H1 (cell line): ENCODE data around the gene APP. TPM values are rescaled to one million over a fixed set of nuclear protein-coding genes. Genes with fewer than 3 reads are reported as not detected.

Experiments
- CTCF ChIA-PET: fragments of 300-600 bp; sonication (Branson Sonifier 250); formaldehyde crosslinking; loops from one replicate; lab custom pipeline; 2021; ENCODE audit not compliant: partially characterized antibody; lab: Charles Lee
- POLR2A ChIA-PET: fragments of 300-600 bp; sonication (Branson Sonifier 250); formaldehyde crosslinking; loops from one replicate; lab custom pipeline; 2021; ENCODE audit warnings: inconsistent platforms; ENCODE audit not compliant: partially characterized antibody; lab: Charles Lee
- DNase-seq, 2 experiments: peaks; one replicate each; pipeline versions ENCODE4 v3.0.0 to v3.0.0-alpha.2; 2010 to 2022; ENCODE audit warnings: low spot score in 2 of 2, low read depth in 1 of 2, mixed read lengths in 1 of 2
- FAIRE-seq: peaks from 2 replicates; lab custom pipeline; 2011; peaks lifted over from hg19 to GRCh38; lab: Jason Lieb, UNC
- H2AFZ ChIP-seq: 2 replicates; pipeline ENCODE4 v1.8.1; 2012; ENCODE audit warnings: low read length, inconsistent platforms
- H2AK5ac ChIP-seq: 2 replicates; pipeline ENCODE4 v1.6.1; 2013; ENCODE audit warnings: low read depth, low read length
- H2BK120ac ChIP-seq: replicated peaks from 2 replicates; pipeline ENCODE3; 2013; ENCODE audit warnings: low read depth, low read length, inconsistent platforms
- H2BK12ac ChIP-seq: 2 replicates; pipeline ENCODE4 v1.6.1; 2013; ENCODE audit warnings: low read depth, low read length
- H2BK15ac ChIP-seq: 2 replicates; pipeline ENCODE4 v1.6.1; 2013; ENCODE audit warnings: low read length
- H2BK20ac ChIP-seq: 2 replicates; pipeline ENCODE4 v1.6.1; 2013; ENCODE audit warnings: low read length
- H2BK5ac ChIP-seq: 2 replicates; pipeline ENCODE4 v1.6.1; 2013; ENCODE audit warnings: low read depth, low read length
- H3K14ac ChIP-seq: 2 replicates; pipeline ENCODE4 v1.6.1; 2013; ENCODE audit warnings: inconsistent platforms; ENCODE audit not compliant: insufficient read length
- H3K18ac ChIP-seq: 2 replicates; pipeline ENCODE4 v1.6.1; 2013; ENCODE audit warnings: low read length; ENCODE audit errors: extremely low read depth
- H3K23ac ChIP-seq: 2 replicates; pipeline ENCODE4 v1.6.1; 2013; ENCODE audit warnings: inconsistent platforms; ENCODE audit not compliant: insufficient read length
- H3K23me2 ChIP-seq: 2 replicates; pipeline ENCODE4 v1.6.1; 2013; ENCODE audit warnings: low read depth, low read length
- H3K27ac ChIP-seq: 2 replicates; pipeline ENCODE4 v1.6.1; 2011; ENCODE audit warnings: low read depth, low read length, inconsistent platforms
- H3K27me3 ChIP-seq, 4 experiments: replicated peaks in 1 of 4; 1 replicate in 1 of 4; 2 replicates in 3 of 4; pipeline versions ENCODE4 v1.6.1 to v1.8.1; 2011 to 2013; ENCODE audit warnings: low read length in 3 of 4, mild to moderate bottlenecking in 3 of 4, inconsistent platforms in 2 of 4, mixed read lengths in 2 of 4, moderate library complexity in 1 of 4; ENCODE audit not compliant: control insufficient read depth in 3 of 4, insufficient read depth in 3 of 4; ENCODE audit errors: extremely low read depth in 1 of 4
- H3K36me3 ChIP-seq, 4 experiments: 2 replicates each; pipeline versions ENCODE4 v1.6.1 to v1.8.1; 2011 to 2013; ENCODE audit warnings: mild to moderate bottlenecking in 4 of 4, low read length in 3 of 4, moderate library complexity in 2 of 4, control low read depth in 1 of 4, inconsistent platforms in 1 of 4; ENCODE audit not compliant: insufficient read depth in 4 of 4, control insufficient read depth in 2 of 4
- H3K4ac ChIP-seq: replicated peaks from 2 replicates; pipeline ENCODE3; 2013; ENCODE audit warnings: low read length, low read depth, mixed read lengths, inconsistent platforms; ENCODE audit not compliant: insufficient read length
- H3K4me1 ChIP-seq, 4 experiments: replicated peaks in 1 of 4; 1 replicate in 1 of 4; 2 replicates in 3 of 4; pipeline versions ENCODE4 v1.6.1 to v1.8.1; 2011 to 2013; ENCODE audit warnings: low read length in 3 of 4, inconsistent platforms in 2 of 4, mixed read lengths in 1 of 4; ENCODE audit not compliant: insufficient read depth in 4 of 4, control insufficient read depth in 3 of 4
- H3K4me2 ChIP-seq, 2 experiments: 2 replicates each; pipeline versions ENCODE4 v1.6.1 to v1.8.1; 2011 to 2013; ENCODE audit warnings: low read depth in 2 of 2, low read length in 2 of 2, control low read depth in 1 of 2, inconsistent platforms in 1 of 2, mild to moderate bottlenecking in 1 of 2; ENCODE audit not compliant: insufficient read depth in 1 of 2
- H3K4me3 ChIP-seq, 4 experiments: fragments of 200-600, 300-600 bp in 1 of 4; sonication (generic), shearing (Covaris generic), sonication (Bioruptor Twin) in 1 of 4; 2 replicates each; pipeline versions ENCODE4 v1.5.1 to v1.8.1; 2011 to 2016; ENCODE audit warnings: low read length in 4 of 4, low read depth in 3 of 4, control low read depth in 2 of 4, inconsistent platforms in 2 of 4, mild to moderate bottlenecking in 2 of 4, mixed read lengths in 1 of 4, moderate library complexity in 1 of 4; ENCODE audit not compliant: insufficient read depth in 2 of 4; ENCODE audit errors: extremely low read depth in 1 of 4
- H3K56ac ChIP-seq: replicated peaks from 2 replicates; pipeline ENCODE3; 2013; ENCODE audit warnings: low read depth, mild to moderate bottlenecking, mixed read lengths, low read length, inconsistent platforms; ENCODE audit not compliant: insufficient read length
- H3K79me1 ChIP-seq: 2 replicates; pipeline ENCODE4 v1.6.1; 2013; ENCODE audit warnings: low read depth, low read length, control low read depth
- H3K79me2 ChIP-seq, 2 experiments: 2 replicates each; pipeline versions ENCODE4 v1.6.1 to v1.8.1; 2012 to 2013; ENCODE audit warnings: low read length in 2 of 2, mild to moderate bottlenecking in 2 of 2, inconsistent platforms in 1 of 2; ENCODE audit not compliant: insufficient read depth in 2 of 2, control insufficient read depth in 1 of 2
- H3K9ac ChIP-seq, 4 experiments: replicated peaks in 1 of 4; 1 replicate in 1 of 4; 2 replicates in 3 of 4; pipeline versions ENCODE4 v1.6.1 to v1.8.1; 2011 to 2013; ENCODE audit warnings: low read depth in 3 of 4, low read length in 3 of 4, control low read depth in 2 of 4, mild to moderate bottlenecking in 2 of 4, moderate library complexity in 2 of 4, inconsistent platforms in 1 of 4; ENCODE audit errors: extremely low read depth in 1 of 4
- H3K9me3 ChIP-seq, 2 experiments: 2 replicates each; pipeline versions ENCODE4 v1.6.1 to v1.8.1; 2012 to 2013; ENCODE audit warnings: mild to moderate bottlenecking in 2 of 2, moderate library complexity in 2 of 2, control low read depth in 1 of 2, inconsistent platforms in 1 of 2, low read depth in 1 of 2, low read length in 1 of 2, mixed read lengths in 1 of 2; ENCODE audit not compliant: insufficient read depth in 2 of 2
- H4K20me1 ChIP-seq, 2 experiments: replicated peaks in 1 of 2; 2 replicates each; pipeline versions ENCODE3 to v1.8.1; 2011 to 2013; ENCODE audit warnings: inconsistent platforms in 2 of 2, low read length in 2 of 2, mild to moderate bottlenecking in 1 of 2; ENCODE audit not compliant: insufficient read depth in 2 of 2, control insufficient read depth in 1 of 2
- H4K5ac ChIP-seq: 2 replicates; pipeline ENCODE4 v1.6.1; 2013; ENCODE audit warnings: low read length, low read depth, mixed read lengths, inconsistent platforms; ENCODE audit not compliant: insufficient read length
- H4K8ac ChIP-seq: 2 replicates; pipeline ENCODE4 v1.8.0; 2013; ENCODE audit warnings: mild to moderate bottlenecking, moderate library complexity, low read length, inconsistent platforms; ENCODE audit not compliant: insufficient read depth; ENCODE audit errors: extremely low read depth
- H4K91ac ChIP-seq: replicated peaks from 2 replicates; pipeline ENCODE3; 2013; ENCODE audit warnings: low read length, mixed read lengths, inconsistent platforms; ENCODE audit not compliant: insufficient read length
- ASH2L ChIP-seq: fragments of 200-600, 300-600 bp; sonication (generic); IDR thresholded peaks from one replicate; pipeline ENCODE4 v1.7.1; 2017; ENCODE audit warnings: low read length
- BCL11A ChIP-seq, 2 experiments: IDR thresholded peaks; one replicate each; pipeline ENCODE4 v1.6.1; 2011; ENCODE audit warnings: low read depth in 2 of 2, low read length in 2 of 2, mild to moderate bottlenecking in 2 of 2
- CEBPB ChIP-seq: IDR thresholded peaks from 2 replicates; pipeline ENCODE4 v1.6.1; 2012; ENCODE audit warnings: low read depth, low read length
- CHD2 ChIP-seq: IDR thresholded peaks from 2 replicates; pipeline ENCODE4 v1.6.1; 2012; ENCODE audit warnings: low read length, improper control_type of control experiment
- EGR1 ChIP-seq: IDR thresholded peaks from 2 replicates; pipeline ENCODE4 v1.6.1; 2011; ENCODE audit warnings: low read depth, low read length, borderline replicate concordance
- KDM4A ChIP-seq: IDR thresholded peaks from one replicate; pipeline ENCODE4 v1.7.1; 2012; ENCODE audit warnings: low read depth, mild to moderate bottlenecking, moderate library complexity, low read length, inconsistent platforms; ENCODE audit not compliant: severe bottlenecking
- PHF8 ChIP-seq: fragments of 200-600 bp; sonication (generic); conservative IDR thresholded peaks from 2 replicates; pipeline ENCODE4 v1.7.1; 2012; ENCODE audit warnings: low read depth, mild to moderate bottlenecking, inconsistent platforms, low read length, moderate library complexity
- SIX5 ChIP-seq: IDR thresholded peaks from 2 replicates; pipeline ENCODE4 v1.6.1; 2011; ENCODE audit warnings: mild to moderate bottlenecking, low read depth, low read length
- TAF7 ChIP-seq: optimal IDR thresholded peaks from 2 replicates; pipeline ENCODE3; 2011; ENCODE audit warnings: low read depth, mild to moderate bottlenecking, inconsistent platforms, low read length, moderate library complexity, borderline replicate concordance
- ZNF274 ChIP-seq: IDR thresholded peaks from 2 replicates; pipeline ENCODE4 v1.7.0; 2012; ENCODE audit warnings: low read length, borderline replicate concordance; ENCODE audit errors: extremely low read depth
- WGBS, 2 experiments: shearing (Covaris generic) in 1 of 2; methylation state at CpG; one replicate each; pipeline versions ENCODE4 v1.1.6 to v1.1.7; 2013 to 2015; ENCODE audit warnings: low lambda C conversion rate in 2 of 2, mixed read lengths in 2 of 2, inconsistent platforms in 1 of 2, low coverage in 1 of 2, missing lambda C conversion rate in 1 of 2; ENCODE audit not compliant: insufficient replicate concordance in 2 of 2, insufficient coverage in 1 of 2, insufficient read length in 1 of 2; ENCODE audit errors: extremely low coverage in 1 of 2, missing lambda C conversion rate in 1 of 2; 5-methylcytosine and 5-hydroxymethylcytosine counted together
- polyA plus RNA-seq, 7 experiments: library from polyadenylated mRNA; depleted of rRNA in 3 of 7; stranded (reverse) in 5 of 7; unstranded in 2 of 7; fragments of >200 nt in 5 of 7; fragments of 200-250 nt in 2 of 7; gene quantifications; 1 replicate in 5 of 7; 2 replicates in 1 of 7; 4 replicates in 1 of 7; pipeline versions ENCODE4 v1.2.1 to v1.2.3, GENCODE V29; 2011 to 2013; ENCODE audit warnings: missing spikeins in 2 of 7, mixed read lengths in 2 of 7
- total RNA-seq: library from RNA; stranded (reverse); fragmentation: NEBNext Ultra II Directional; extraction: Animal tissue kit (Norgen Biotek cat#: 25700); gene quantifications from 2 replicates; pipeline ENCODE4 v1.2.1, GENCODE V29; 2021
- TF ChIP-seq, protein P1 (sequence below): IDR thresholded peaks from 2 replicates; pipeline ENCODE4 v1.6.1; 2012; ENCODE audit warnings: inconsistent platforms
- TF ChIP-seq, protein P2 (sequence below), 3 experiments: IDR thresholded peaks; 1 replicate in 2 of 3; 2 replicates in 1 of 3; pipeline versions ENCODE4 v1.5.1 to v1.6.1; 2011; ENCODE audit warnings: low read length in 3 of 3, mild to moderate bottlenecking in 3 of 3, inconsistent platforms in 2 of 3, low read depth in 1 of 3, moderate library complexity in 1 of 3; ENCODE audit not compliant: insufficient read depth in 1 of 3; ENCODE audit errors: control extremely low read depth in 1 of 3

APP gene
- total and polyA plus RNA-seq, 2 of the 8 experiments (the other 6 are each of a cell fraction or from before 2014, with no cell fraction given), result 375 to 551 TPM

DNA sequence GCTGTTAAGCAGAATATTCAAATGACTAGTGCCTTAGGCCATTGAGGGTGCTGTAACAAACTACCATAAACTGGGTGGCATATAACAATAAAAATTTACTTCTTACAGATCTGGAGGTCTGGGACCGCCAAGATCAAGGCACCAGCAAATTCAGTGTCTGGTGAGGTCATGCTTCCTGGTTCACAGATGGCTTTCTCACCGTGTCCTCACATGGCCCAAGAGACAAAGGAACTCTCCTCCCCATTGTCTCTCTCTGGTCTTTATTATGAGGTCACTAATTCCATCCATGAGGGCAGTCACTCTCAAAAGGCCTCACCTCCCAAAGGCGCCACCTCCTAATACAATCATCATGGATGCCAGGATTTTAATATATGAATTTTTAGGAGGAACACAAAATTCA lies 308.5 kb downstream of the APP start:
- Histone ChIP-seq H3K18ac (no peak overlapping the region), H2BK120ac (no peak overlapping the region), H2AFZ (no peak overlapping the region), H3K36me3 (no peaks in the 10 kb centered on the region), H2BK12ac (no peak overlapping the region), H3K4me2 (no peak overlapping the region), H3K4ac (no peak overlapping the region), H3K23me2 (no peaks in the 10 kb centered on the region), H4K91ac (no peak overlapping the region), H3K9me3 (no peaks in the 10 kb centered on the region), H3K79me2 (no peaks in the 10 kb centered on the region), H4K5ac (no peak overlapping the region), H3K4me3 (no peak overlapping the region), H3K56ac (no peak overlapping the region), H4K20me1 (peaks cover 0 to 2% of the 10 kb centered on the region in 2 experiments), H3K9ac (no peak overlapping the region), H2BK20ac (no peak overlapping the region), H3K14ac (no peak overlapping the region), H3K23ac (no peak overlapping the region), H3K27me3 (no peaks in the 10 kb centered on the region), H4K8ac (no peak overlapping the region), H2AK5ac (no peak overlapping the region), H3K27ac (no peak overlapping the region), H2BK5ac (no peak overlapping the region), H3K4me1 (no peaks in the 10 kb centered on the region; a peak in 1 of 7 replicates), H3K79me1 (no peaks in the 10 kb centered on the region), H2BK15ac (no peak overlapping the region)
- no peak for FAIRE-seq
- no peak for DNase-seq
- ChIA-PET POLR2A (no interaction called here), CTCF (interaction anchor here (0.6 to 2.0 kb wide), 15 partner anchors 10 to 317 kb away, joined by 3 to 10 read pairs (median 3); no protein-coding TSS in a partner anchor)
- 95% methylated on average over 3 of the region's 3 CpGs; no CpG with 5 or more reads in 1 of the 2 experiments for WGBS, 2 experiments
- TF ChIP-seq BCL11A (IDR thresholded peaks at IDR 0.05; ENCODE audit: low read depth in 2 of 2, low read length in 2 of 2) (no peak), ZNF274 (no peak), ASH2L (no peak), KDM4A (no peak), PHF8 (no peak), CEBPB (no peak), SIX5 (no peak), TAF7 (no peak), CHD2 (no peak), EGR1 (no peak)
- TF ChIP-seq, protein P1, sequence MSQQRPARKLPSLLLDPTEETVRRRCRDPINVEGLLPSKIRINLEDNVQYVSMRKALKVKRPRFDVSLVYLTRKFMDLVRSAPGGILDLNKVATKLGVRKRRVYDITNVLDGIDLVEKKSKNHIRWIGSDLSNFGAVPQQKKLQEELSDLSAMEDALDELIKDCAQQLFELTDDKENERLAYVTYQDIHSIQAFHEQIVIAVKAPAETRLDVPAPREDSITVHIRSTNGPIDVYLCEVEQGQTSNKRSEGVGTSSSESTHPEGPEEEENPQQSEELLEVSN, result no peak
- TF ChIP-seq, protein P2, sequence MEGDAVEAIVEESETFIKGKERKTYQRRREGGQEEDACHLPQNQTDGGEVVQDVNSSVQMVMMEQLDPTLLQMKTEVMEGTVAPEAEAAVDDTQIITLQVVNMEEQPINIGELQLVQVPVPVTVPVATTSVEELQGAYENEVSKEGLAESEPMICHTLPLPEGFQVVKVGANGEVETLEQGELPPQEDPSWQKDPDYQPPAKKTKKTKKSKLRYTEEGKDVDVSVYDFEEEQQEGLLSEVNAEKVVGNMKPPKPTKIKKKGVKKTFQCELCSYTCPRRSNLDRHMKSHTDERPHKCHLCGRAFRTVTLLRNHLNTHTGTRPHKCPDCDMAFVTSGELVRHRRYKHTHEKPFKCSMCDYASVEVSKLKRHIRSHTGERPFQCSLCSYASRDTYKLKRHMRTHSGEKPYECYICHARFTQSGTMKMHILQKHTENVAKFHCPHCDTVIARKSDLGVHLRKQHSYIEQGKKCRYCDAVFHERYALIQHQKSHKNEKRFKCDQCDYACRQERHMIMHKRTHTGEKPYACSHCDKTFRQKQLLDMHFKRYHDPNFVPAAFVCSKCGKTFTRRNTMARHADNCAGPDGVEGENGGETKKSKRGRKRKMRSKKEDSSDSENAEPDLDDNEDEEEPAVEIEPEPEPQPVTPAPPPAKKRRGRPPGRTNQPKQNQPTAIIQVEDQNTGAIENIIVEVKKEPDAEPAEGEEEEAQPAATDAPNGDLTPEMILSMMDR (IDR thresholded peaks at IDR 0.05; ENCODE audit: control extremely low read depth in 1 of 3, insufficient read depth in 1 of 3, low read depth in 1 of 3, low read length in 3 of 3), result no peak
